Measurements from ENCODE around the gene ZNF284. TPM values are rescaled to one million over a fixed set of nuclear protein-coding genes. Genes with fewer than 3 reads are reported as not detected.

ZNF284 gene
- total RNA-seq, result 1 to 10 TPM; 1.3 to 1.8 TPM

DNA sequence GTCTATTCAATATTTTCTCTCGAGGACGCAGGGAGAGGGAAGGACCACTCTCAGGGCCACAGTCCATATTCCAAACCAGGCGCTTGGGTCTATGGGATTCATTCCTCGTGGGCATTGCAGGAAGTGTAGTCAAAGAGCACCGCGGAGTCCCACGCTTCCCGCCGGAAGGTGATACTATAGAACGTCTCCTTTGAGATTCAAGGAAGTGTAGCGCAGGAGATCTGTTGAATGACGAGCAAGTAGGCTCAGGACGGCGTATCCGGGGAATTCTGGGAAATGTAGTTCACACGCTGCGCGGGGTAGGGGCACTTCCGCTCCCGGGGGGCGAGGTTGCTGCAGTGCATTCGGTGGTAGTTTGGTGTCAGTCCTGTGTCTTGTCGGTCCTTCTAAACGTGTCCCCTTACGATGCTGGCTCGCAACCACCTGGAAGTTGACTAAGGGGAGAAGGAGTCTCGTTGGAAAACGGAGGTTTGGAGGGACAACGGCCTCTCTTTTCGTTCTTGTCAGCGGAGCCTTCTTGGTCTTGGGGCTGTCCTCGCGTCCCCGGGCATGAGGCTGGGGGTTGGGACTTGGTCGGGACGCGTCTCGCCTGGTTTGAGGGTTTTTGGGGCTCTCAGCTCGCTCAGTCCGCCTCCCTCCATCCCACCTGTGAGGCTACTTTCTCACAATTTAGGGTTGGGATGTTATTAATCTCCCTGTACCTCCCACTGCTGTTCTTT is at the start of gene ZNF284:
ZNF284 (plus strand) TSS at position 336 of the 719 bp plus-strand sequence. CDS start 4,231 bp downstream, outside the sequence.
- Histone ChIP-seq H3K27ac (peak within 1 kb of the TSS; percentile 37 to 55), H3K27me3 (replicated peaks; ENCODE audit: insufficient read depth) (no peaks in the 10 kb centered on the region), H3K4me3 (peak within 1 kb of the TSS; percentile 49 to 64), H3K4me1 (replicated peaks) (peaks cover 4% of the 10 kb centered on the region), H3K9me3 (no peaks in the 10 kb centered on the region), H3K36me3 (no peaks in the 10 kb centered on the region)
- DNase-seq (ENCODE audit: low spot score), result peak; percentile 92
- intact Hi-C loops (cut with DNase I), result no loop called here
- WGBS, result 1% methylated on average over 40 of the region's 40 CpGs
- TF ChIP-seq, protein P1, sequence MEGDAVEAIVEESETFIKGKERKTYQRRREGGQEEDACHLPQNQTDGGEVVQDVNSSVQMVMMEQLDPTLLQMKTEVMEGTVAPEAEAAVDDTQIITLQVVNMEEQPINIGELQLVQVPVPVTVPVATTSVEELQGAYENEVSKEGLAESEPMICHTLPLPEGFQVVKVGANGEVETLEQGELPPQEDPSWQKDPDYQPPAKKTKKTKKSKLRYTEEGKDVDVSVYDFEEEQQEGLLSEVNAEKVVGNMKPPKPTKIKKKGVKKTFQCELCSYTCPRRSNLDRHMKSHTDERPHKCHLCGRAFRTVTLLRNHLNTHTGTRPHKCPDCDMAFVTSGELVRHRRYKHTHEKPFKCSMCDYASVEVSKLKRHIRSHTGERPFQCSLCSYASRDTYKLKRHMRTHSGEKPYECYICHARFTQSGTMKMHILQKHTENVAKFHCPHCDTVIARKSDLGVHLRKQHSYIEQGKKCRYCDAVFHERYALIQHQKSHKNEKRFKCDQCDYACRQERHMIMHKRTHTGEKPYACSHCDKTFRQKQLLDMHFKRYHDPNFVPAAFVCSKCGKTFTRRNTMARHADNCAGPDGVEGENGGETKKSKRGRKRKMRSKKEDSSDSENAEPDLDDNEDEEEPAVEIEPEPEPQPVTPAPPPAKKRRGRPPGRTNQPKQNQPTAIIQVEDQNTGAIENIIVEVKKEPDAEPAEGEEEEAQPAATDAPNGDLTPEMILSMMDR (IDR thresholded peaks at IDR 0.05), result no peak
- TF ChIP-seq POLR2A (IDR thresholded peaks at IDR 0.05) (no peak), POLR2AphosphoS5 (IDR thresholded peaks at IDR 0.05) (peak; percentile 97)

DNA sequence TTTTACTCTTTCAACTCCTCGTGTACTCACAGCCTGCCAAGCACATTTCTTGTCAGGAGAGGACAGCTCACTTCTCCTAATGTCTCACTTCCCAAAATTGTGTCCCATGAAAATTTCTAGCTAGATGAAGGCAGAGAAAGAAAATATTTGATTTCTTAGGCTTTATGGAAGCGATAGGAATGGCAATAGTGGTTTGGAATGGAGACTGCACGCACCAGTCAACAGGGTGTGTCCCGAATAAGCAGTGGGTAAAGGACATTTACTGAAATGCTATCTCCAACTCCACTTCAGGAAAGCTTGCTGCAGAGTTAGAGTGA is 47.1 kb upstream of the ZNF284 start:
- intact Hi-C loops (cut with DNase I), result no loop called here

DNA sequence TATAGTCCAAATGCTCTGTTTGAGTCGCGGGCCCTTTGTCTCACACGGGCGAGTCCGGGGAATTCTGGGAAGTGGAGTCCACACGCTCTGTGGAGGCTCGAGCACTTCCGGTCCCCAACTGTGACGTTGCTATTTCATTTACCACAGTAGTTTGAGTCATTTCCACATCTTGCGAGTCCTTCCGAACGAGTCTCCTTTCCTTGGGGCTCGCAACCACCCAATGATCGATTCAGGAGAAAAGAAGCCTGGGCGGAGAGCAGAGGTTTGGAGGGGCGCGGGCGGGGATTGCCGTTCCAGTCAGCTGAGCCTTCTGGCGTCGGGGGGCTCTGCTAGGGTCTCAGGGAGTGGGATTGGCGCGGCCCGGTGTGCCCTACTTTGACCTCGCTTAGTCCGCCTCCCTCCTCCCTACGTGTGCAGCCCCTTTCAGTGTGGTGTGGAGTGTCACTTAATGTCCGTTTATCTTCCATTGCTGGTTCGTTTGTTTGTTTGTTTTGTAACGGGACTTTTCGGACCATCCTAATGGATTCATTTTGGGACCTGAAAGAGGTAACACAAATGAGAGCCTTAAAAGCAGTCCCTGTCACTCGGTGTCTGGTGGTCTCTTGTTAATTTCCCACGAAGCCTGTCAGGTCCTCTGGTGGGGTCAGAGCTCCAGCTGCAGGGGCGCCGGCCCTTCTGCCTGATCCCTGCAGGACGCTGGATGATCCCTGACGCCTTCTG is 46.6 kb upstream of the ZNF284 start, which contains the start of gene ZNF222:
ZNF222 (plus strand) TSS at position 163 of the 720 bp plus-strand sequence; CDS start at position 221, 58 bp downstream.
- no peaks in the 10 kb centered on the region for H3K9me3 ChIP-seq
- 1% methylated on average over 37 of the region's 37 CpGs for WGBS
- TF ChIP-seq POLR2AphosphoS5 (IDR thresholded peaks at IDR 0.05), result peak; percentile 85
- no peak for TF ChIP-seq POLR2A (IDR thresholded peaks at IDR 0.05)
- H3K4me3 ChIP-seq, result peak within 1 kb of the TSS; percentile 59 to 67
- H3K27ac ChIP-seq, result peak within 1 kb of the TSS; percentile 36 to 52
- intact Hi-C loops (cut with DNase I), result no loop called here
- H3K27me3 ChIP-seq (replicated peaks; ENCODE audit: insufficient read depth), result no peaks in the 10 kb centered on the region
- H3K36me3 ChIP-seq, result peaks cover 0 to 3% of the 10 kb centered on the region in 2 donors
- peak; percentile 83 for DNase-seq (ENCODE audit: low spot score)
- H3K4me1 ChIP-seq (replicated peaks), result no peaks in the 10 kb centered on the region

More for the DNA sequence above, 47.1 kb upstream of the ZNF284 start:
- Histone ChIP-seq H3K27me3 (replicated peaks; ENCODE audit: insufficient read depth) (no peaks in the 10 kb centered on the region), H3K4me3 (peak overlapping the region; percentile 59 to 67), H3K36me3 (peaks cover 0 to 3% of the 10 kb centered on the region in 2 donors), H3K4me1 (replicated peaks) (no peaks in the 10 kb centered on the region), H3K9me3 (no peaks in the 10 kb centered on the region), H3K27ac (peak overlapping the region; percentile 36 to 52)
- DNase-seq (ENCODE audit: low spot score), result no peak
- TF ChIP-seq POLR2AphosphoS5 (IDR thresholded peaks at IDR 0.05) (no peak), POLR2A (IDR thresholded peaks at IDR 0.05) (no peak)
- TF ChIP-seq, protein P1 (IDR thresholded peaks at IDR 0.05), result no peak
- WGBS, result 33% methylated on average over 4 of the region's 4 CpGs

DNA sequence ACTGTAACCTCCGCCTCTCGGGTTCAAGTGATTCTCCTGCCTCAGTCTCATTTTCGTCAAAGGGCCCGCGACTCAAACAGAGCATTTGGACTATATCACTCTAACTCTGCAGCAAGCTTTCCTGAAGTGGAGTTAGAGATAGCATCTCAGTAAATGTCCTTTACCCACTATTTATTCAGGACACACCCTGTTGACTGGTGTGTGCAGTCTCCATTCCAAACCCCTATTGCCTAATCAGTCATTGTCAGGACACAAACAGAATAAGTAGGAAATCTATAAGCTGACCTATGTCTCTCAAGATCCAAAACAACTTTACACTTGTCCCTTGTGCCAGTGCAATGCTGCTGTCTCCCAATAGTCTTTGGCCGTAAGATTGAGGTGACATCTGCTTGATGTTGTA is 45.3 kb upstream of the ZNF284 start:
- intact Hi-C loops (cut with DNase I), result no loop called here

More for the DNA sequence above, 45.3 kb upstream of the ZNF284 start:
- no peaks in the 10 kb centered on the region for H3K9me3 ChIP-seq
- H3K4me1 ChIP-seq (replicated peaks), result no peaks in the 10 kb centered on the region
- DNase-seq (ENCODE audit: low spot score), result no peak
- TF ChIP-seq POLR2AphosphoS5 (IDR thresholded peaks at IDR 0.05), result no peak
- TF ChIP-seq, protein P1 (IDR thresholded peaks at IDR 0.05), result no peak
- TF ChIP-seq POLR2A (IDR thresholded peaks at IDR 0.05), result no peak
- no peak overlapping the region for H3K27ac ChIP-seq
- no peaks in the 10 kb centered on the region for H3K27me3 ChIP-seq (replicated peaks; ENCODE audit: insufficient read depth)
- H3K4me3 ChIP-seq, result no peak overlapping the region
- peaks cover 0 to 3% of the 10 kb centered on the region in 2 donors for H3K36me3 ChIP-seq
- 95% methylated on average over 6 of the region's 6 CpGs for WGBS
